Right hindlimb (tissue), 1 donor: Measurements from ENCODE around the gene ORAI3.

ENCODE experiments used
- DNase-seq: peaks from one replicate; pipeline ENCODE4 v3.0.0-alpha.2; 2018

The ORAI3 gene

DNA sequence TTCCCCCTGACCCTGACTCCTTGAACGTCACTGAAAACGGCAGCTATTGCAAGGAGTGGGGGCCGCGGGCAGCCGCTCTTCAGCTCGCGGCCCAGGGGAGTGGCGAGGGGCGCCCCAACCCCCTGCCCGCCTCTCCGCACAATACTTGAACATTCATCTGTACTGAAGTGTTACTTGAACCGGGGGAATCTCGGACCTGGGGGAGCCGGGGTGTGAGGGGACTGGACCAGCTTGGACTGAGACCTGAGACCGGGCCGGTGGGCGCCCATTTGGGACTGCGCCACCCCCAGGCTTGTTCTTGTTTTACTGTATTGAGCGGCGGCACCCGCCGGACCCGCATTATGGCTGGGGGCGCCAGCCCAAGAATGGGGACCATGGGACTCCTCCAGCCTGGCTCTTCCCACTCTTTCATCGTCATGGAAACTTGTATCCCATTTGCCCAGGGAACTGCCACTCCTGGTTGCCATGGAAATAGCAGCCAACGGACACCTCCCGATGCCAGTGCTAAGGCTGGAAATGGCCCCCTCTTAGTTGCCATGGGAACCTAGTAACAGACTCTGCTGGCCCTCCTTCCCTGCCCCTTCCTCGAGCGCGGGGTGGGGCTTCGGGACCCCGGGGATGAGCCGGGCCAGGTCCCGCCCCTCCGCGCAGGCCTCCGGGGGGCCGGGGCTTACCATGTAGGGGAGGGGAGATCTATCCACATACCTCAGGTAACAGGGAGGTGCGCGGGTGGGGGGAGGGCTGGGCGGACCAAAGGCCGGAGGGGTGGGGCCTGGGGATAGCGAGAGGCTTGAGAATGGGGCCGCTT lies 805 bp upstream of the ORAI3 start:
- DNase-seq: peak; percentile 96

DNA sequence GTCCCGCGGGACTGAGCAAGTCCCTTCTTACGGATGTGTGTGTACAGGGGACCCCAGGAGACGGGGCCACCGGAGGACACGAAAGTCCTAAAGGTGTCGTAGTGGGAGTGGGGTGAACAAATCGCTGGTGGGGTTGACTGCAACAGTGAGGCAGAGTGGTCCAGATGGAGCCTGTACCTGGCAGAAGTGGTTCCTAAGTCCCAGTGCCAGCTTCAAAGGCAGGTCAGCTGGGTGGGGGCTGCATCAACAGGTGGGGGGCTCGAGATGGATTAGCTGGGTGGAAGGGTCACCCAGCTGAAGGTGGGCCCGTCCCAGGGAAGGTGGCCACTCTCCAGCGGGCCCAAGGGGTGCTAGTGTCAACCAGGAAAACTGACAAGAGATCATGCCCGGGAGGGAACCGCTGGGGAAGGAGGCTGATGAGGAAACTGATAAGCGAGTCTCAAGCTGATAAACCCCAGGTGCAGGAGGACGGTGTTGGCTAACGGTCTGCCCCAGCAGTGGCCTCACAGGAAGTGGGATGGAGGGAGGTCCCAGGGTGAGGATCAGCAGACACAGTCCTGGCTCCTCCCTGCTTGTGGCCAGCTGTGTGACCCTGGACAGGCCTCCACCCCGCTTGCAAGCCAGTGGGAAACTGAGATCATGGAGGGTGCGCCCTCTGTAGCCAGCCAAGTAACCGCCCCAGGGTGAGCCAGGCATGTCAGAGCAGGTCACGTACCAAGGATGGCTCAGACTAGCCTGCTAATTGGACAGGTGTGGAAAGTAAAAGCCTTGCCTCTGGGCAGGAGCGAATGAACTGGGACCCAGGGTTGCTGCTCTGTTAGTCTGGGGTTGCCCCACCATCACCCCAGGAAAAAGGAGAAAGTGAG lies 1.0 kb downstream of the ORAI3 start:
- DNase-seq: peak; percentile 83

DNA sequence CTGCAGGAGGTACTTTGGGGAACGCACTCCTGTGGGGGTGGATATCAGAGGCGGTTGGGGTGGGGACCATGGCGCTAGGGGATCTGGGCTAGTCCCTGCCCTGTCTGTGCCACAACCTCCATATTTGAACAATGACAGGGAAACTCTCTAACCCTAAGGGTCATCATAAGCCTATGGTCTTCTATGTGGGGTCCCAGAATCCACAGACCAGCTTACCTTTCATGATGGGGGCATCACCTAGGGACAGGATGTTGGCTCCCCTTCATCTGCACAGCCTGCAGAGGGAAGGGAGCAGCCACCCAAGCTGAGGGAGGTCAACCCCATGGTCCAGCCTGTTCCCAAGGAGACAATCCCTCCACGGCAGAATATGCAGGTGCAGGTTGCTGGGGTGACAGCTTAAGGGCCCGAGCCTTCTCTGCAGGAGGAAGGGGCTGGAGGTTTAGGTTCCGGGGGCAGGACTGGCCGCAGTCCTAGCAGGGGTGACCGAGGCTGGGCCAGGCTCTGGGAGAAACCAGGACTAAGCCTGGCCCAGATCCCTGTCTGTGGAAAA lies 1.7 kb downstream of the ORAI3 start:
- no peak for DNase-seq

DNA sequence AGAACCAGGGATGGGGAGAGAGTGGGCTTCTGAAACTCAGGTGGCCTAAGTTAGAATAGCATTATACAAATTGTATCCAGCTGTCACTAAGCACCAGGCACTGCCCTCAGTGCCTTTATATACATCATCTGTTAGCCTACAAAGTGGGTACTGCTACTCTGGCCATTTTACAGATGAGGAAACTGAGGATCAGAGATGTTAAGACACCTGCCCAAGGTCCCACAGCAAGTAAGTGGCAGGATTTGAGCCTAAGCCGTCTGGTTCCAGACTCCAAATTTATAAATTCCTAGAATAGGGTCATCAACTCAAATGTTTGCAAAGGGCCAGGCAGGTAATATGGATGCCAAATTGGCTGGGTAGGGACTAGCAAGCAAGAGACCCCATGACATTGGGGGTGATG lies 2.3 kb downstream of the ORAI3 start:
- no peak for DNase-seq

DNA sequence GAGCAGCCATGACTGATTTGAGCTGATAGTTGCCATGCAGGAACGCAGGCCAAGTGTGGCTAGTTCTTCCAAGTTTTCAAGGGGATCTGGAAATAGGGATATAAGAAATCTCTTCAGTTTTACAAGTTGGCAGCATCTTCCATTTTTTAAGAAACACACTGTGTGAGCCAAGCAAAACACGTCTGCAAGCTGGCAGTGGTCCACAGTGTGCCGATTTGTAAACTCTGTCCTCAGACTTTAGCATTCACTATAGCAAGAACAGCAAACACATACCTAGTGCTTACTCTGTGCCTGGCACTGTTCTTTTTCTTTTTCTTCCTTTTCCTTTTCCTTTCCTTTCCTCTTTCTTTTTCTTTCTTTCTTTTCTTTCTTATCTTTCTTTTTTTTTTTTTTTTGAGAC lies 2.9 kb downstream of the ORAI3 start:
- peak; percentile 48 for DNase-seq

DNA sequence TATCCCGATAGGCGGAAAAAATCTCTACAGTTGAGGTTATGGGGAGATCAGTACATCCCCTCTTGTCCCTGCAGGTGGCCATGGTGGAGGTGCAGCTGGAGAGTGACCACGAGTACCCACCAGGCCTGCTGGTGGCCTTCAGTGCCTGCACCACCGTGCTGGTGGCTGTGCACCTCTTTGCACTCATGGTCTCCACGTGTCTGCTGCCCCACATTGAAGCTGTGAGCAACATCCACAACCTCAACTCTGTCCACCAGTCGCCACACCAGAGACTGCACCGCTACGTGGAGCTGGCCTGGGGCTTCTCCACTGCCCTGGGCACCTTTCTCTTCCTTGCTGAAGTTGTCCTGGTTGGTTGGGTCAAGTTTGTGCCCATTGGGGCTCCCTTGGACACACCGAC lies 4.2 kb downstream of the ORAI3 start:
- DNase-seq: no peak

DNA sequence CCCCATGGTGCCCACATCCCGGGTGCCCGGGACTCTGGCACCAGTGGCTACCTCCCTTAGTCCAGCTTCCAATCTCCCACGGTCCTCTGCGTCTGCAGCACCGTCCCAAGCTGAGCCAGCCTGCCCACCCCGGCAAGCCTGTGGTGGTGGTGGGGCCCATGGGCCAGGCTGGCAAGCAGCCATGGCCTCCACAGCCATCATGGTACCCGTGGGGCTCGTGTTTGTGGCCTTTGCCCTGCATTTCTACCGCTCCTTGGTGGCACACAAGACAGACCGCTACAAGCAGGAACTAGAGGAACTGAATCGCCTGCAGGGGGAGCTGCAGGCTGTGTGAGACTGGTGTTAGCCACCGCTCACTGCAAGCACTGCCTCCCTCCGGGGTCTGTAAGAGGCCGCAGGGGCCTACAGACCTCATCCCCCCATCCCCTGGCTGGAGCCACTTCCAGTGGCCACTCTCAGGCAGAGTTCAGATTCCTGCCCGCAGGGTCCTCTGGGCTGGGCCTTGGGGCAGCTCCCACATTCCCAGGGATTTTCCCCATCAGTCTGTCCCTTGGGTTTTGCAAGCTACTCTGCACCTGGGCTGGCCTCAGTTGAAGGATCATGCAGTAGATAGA lies 4.8 kb downstream of the ORAI3 start:
- peak; percentile 81 for DNase-seq

DNA sequence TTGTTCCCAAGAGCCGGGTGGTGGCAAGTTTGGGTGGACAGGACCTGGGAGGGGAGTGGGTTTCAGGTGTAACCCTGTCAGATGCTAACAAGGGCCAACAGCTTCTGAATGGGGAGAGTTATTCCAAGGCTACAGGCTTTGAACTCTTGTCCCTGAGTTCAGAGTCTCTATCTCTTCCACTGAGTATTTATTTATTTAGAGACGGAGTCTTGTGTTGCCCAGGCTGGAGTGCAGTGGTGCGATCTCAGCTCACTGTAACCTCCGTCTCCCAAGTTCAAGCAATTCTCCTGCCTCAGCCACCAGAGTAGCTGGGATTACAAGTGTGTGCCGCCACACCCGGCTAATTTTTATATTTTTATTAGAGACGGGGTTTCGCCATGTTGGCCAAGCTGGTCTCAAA lies 6.1 kb downstream of the ORAI3 start:
- no peak for DNase-seq

DNA sequence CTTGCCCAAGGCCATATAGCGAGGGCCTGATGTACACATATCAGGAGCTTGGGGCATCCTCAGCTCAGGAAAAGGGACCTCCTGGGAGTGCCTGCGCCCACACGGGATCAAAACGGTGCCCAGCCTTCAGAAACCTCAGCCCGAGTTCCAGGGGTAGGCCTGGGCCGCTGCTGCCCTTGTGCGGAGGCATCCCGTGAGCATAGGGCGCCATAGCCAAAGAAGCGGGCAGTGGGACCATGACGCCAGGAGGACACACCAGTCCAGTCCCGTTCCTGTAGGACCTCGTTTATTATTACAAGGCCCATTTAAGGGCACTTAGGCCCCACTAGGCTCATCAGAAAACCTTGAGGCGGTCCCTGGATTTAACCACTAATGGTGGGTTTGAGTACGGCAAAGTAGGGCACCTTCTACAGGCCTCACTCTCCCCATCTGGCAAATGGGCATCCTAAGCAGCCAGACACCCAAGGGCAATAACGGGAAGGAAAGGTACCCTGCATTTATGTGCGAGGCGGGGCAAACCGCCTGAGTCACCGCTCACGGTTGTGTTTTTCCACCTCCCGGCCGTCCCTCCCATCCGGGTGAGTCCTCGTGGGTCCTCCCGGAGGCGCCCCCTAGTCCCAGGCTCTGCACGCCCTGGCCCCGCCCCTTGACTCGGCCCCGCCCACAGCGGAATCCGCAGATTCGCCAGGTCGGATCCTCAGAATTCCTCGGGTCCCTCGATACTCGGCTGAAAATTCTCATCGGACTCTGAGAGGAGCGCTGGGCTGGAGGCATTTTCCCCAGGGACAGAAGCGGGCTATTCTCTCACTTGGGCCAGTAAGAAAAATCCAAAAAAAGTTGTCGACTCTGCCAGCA lies 8.0 kb downstream of the ORAI3 start:
- DNase-seq: peak; percentile 90

DNA sequence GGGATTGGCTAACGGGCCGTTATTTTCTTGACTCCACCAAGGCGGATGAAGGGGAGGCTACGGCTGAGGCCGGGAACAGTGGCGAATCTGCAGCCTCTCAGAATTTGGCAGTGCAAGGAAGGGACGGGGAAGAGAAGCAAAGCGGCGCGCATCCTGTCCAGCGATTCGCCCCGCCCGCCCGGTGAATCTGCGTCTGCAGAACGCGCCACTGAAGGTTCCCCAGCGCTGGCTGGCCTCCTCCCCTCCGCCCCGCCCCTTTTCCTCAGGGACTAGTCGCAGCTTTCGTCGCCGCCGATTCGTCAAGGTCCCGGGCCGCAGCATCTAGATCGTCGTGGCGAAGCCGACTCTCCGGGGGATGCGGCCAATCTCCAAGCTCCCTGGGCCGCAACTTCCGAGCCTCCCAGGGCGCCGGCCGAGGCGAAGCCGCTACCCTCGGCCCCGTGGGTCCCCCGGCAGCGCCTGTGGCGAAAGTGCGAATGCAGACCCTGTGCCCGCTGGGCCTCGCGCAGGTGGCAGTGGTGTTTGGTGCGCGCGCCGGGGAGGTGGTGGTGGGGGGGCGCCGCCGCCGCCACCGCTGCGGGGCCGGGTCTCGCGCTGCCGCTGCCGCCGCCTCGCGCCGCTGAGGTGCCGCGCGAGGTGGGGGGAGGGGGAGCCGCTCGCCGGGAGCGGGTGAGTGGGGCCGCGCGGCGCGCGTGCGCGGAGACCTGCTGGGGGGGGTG lies 8.7 kb downstream of the ORAI3 start, which contains the start of gene SETD1A:
TSS of gene SETD1A (plus strand) at position 299 of the 719 bp plus-strand sequence. CDS start 978 bp downstream, outside the sequence.
- peak; percentile 97 for DNase-seq

DNA sequence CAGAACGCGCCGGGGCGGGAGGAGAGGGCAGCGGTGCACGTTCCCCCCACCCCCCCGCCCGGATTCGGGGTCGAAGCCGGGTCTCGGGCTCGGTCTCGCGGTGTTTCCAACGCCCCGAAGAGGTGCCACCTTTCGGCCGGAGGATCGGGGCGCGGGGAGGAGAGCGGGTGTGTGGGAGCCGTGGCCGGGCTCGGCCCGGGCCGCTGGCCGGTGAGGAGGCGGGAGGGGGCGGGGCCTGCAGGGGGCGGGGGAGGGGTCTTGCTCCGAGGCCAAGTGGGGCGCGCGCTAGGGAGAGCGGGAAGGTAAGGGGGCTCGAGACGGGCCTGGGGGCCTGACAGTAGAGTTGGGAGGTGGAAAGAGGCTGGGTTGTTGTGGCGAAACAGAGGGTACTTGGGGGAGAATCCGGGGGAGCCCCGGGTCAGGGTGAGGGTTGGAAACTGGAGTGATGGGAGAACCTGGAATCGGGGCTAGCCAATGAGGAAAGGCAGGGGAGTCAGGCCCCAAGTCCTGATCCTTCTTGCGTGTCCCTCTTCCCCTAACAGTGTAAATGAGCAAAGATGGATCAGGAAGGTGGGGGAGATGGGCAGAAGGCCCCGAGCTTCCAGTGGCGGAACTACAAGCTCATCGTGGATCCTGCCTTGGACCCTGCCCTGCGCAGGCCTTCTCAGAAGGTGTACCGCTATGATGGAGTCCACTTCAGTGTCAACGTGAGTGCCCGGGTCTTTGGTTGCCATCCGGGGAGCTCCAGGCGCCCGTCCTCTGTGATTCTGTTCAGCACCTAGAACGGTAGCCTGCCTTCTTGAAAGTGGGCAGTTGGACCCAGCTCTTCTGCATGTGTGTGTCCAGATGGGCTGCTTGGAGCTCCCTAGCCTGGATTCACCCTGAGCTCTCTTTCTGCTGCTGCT lies 9.6 kb downstream of the ORAI3 start:
- DNase-seq: peak; percentile 80

DNA sequence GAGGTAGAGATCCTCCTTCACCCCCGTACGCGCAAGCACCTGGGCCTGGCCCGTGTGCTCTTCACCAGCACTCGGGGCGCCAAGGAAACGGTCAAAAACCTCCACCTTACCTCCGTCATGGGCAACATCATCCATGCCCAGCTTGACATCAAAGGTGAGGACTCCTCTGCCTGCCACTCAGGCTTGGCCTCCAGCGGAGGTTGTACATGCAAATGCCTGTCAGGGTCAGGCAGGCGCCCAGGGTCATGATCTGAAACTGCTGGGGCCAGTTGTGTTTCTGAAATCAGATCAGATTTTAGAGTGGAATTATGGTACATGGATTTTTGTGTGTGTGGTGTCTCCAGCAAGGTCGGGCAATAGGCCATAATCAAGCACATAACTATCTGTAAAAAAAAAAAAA lies 12.5 kb downstream of the ORAI3 start:
- DNase-seq: no peak

DNA sequence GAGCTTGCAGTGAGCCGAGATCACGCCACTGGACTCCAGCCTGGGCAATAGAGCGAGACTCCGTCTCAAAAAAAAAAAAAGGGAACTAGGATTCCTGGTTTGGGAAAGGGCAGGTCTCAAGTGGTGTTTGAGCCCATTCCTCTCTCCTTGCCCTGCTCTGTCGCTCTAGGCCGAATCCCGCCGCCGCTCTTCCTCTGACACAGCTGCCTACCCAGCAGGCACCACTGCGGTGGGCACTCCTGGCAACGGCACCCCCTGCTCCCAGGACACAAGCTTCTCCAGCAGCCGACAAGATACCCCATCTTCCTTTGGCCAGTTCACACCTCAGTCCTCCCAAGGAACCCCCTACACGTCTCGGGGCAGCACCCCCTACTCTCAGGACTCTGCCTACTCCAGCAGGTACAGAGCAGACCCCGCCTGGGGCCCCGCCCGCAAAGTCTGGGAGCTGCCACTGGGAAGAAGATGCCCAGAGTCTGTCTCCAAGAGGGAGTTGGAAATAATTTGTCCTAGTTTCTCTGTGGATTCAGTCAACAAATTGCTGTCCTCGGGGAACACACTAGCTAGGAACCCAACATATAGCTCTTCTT lies 15.2 kb downstream of the ORAI3 start:
- DNase-seq: no peak

DNA sequence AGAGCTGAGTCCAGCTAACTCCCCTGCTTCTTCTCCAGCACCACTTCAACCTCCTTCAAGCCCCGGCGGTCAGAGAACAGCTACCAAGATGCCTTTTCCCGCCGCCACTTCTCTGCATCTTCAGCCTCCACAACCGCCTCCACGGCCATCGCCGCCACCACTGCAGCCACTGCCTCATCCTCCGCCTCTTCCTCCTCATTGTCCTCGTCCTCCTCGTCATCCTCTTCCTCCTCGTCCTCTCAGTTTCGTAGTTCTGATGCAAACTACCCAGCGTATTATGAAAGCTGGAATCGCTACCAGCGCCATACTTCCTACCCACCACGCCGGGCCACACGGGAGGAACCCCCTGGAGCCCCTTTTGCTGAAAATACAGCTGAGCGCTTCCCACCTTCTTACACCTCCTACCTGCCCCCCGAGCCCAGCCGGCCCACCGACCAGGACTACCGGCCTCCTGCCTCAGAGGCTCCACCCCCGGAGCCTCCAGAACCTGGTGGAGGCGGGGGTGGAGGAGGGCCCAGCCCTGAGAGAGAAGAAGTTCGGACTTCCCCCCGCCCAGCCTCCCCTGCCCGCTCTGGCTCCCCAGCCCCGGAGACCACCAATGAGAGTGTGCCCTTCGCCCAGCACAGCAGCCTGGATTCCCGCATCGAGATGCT lies 15.8 kb downstream of the ORAI3 start:
- DNase-seq: no peak

DNA sequence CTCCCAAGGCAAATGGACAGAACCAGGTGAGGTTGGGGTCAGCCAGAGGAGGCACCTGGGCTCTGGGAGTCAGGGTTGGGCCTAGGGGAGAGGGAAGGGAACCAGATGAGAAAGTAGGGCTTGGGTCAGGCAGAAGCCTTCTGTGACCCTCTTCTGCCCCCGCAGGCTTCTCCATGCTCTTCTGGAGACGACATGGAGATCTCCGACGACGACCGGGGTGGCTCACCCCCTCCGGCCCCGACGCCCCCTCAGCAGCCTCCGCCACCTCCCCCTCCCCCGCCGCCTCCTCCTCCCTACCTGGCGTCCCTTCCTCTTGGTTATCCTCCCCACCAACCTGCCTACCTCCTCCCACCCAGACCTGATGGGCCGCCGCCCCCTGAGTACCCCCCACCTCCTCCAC lies 16.6 kb downstream of the ORAI3 start:
- no peak for DNase-seq

DNA sequence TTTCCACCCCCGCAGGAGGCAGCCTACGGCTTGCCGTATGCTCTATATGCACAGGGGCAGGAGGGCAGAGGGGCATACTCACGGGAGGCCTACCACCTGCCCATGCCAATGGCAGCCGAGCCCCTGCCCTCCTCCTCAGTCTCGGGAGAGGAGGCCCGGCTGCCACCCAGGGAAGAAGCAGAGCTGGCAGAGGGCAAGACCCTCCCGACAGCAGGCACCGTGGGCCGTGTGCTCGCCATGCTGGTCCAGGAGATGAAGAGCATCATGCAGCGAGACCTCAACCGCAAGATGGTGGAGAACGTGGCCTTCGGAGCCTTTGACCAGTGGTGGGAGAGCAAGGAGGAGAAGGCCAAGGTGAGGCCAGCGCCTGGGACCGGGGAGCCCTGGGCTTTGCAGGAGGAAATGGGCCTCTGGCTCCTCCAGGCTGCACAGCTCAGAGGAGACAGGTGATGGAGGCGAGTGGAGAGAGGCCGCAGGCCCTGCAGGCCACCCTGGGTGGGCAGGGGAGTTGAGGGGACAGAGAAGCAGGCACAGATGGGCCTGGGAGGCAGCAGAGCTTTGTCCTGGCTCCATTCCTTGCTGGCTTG lies 17.3 kb downstream of the ORAI3 start:
- DNase-seq: no peak

DNA sequence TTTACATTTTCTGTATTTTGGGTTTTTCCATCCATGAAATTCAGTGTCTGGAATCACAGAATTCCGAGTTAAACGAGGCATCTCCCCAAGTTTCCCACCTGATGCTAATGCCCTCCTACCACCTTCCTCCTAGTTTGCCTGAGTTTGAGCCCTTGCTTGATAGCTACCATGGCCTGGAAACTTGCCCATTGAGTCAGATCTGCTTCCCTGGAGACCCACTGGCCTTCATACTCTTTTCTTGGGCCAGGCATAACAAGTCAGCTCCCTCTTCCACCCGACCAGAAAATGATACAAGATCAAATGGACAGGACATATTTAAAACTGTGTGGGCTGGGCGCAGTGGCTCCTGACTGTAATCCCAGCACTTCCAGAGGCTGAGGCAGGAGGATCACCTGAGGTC lies 18.9 kb downstream of the ORAI3 start:
- no peak for DNase-seq

DNA sequence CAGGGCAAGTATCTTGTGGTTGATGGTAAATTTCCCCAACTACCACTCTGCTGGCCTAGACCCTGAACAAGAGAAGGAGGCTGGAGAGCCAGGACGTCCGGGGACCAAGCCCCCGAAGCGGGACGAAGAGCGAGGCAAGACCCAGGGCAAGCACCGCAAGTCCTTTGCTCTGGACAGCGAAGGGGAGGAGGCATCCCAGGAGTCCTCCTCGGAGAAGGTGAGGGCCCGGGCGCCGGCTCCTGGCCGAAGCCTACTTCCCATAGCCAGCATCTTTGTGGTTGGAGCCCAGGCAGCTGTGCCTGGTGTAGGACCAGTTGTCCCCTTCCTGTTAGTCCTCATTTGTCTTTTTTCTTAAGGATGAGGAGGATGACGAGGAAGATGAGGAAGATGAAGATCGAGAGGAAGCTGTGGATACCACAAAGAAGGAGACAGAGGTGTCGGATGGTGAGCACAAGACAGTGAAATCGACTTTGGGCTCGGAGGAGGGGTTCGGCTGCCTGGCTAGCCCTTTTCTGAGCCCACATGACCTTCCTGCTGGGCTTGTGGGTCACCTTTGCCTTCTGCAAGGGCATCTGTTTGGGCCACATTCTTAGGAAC lies 20.5 kb downstream of the ORAI3 start:
- no peak for DNase-seq

DNA sequence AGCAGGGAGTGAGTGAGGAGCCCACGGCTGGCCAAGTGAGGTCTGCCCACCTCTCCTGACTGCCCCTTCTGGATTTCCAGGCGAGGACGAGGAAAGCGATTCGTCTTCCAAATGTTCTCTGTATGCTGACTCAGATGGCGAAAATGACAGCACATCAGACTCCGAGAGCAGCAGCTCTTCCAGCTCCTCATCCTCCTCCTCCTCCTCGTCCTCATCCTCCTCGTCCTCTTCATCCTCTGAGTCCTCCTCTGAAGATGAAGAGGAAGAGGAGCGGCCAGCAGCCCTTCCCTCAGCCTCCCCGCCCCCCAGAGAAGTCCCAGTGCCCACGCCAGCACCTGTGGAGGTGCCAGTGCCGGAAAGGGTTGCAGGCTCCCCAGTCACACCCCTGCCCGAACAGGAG lies 22.4 kb downstream of the ORAI3 start:
- no peak for DNase-seq
